Left renal pelvis (tissue), 4 donors: ENCODE results near the gene CFAP410. TPM values are rescaled to one million over a fixed set of nuclear protein-coding genes. Genes with fewer than 3 reads are reported as not detected.
"Not testable (repeated sequence)": the region's sequence is repeated elsewhere in the genome, so short reads cannot be mapped to it uniquely, and the experiment has no call there.

Experiments used
- DNase-seq, 4 donors: peaks; one replicate each; pipeline ENCODE4 v3.0.0-alpha.2; 2013; ENCODE audit warnings: low read depth in 4 of 4, low spot score in 3 of 4
- polyA plus RNA-seq, 4 donors: library from polyadenylated mRNA; unstranded; fragments of 120-200 nt; gene quantifications; one replicate each; pipeline ENCODE4 v1.2.1, GENCODE V29; 2013; ENCODE audit not compliant: insufficient read length in 4 of 4

Gene CFAP410
- polyA plus RNA-seq, 4 donors = 16.7 to 33.2 (median 19.7) TPM

DNA sequence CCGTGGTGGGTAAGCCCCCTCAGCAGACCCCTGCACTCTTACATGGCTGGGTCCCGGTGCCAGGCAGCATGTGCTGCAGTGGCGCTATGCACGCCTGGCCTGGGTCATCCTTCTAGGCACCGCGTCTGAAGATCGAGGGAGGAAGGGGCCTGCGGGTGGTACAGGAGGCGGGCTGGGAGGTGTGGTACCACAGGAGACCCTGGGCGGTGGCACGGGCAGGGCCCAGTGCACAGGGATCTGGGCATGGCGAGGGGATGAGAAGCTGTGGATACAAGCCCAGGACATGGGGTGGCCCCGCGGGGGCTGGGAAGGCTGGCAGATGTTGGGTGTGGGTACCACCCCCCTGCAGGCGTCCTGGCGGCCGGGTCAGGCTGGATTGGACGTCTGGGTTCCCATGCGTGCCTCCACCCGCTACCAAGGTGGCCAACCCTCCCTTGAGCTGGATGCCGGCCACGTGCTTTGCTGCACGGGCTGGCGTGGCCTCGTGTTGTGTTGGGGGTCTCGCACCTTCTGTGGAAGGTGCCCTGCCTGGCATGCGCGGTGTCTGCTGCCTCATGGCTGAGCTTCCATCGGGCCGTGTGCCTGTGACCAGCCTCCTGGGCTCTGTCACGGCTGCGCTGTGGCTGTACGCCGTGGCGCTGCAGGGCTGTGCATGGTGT, 19.7 kb downstream of the CFAP410 start:
- DNase-seq = no peak

- DNase-seq = no peak
Observed at GRCh38 chr21:44318489-44319285, 20.5 kb downstream of the CFAP410 start.

GRCh38 chr21:44317871-44318270, 21.3 kb downstream of the CFAP410 start:
- DNase-seq = no peak

GRCh38 chr21:44317241-44317782, 21.9 kb downstream of the CFAP410 start:
- no peak for DNase-seq

DNA sequence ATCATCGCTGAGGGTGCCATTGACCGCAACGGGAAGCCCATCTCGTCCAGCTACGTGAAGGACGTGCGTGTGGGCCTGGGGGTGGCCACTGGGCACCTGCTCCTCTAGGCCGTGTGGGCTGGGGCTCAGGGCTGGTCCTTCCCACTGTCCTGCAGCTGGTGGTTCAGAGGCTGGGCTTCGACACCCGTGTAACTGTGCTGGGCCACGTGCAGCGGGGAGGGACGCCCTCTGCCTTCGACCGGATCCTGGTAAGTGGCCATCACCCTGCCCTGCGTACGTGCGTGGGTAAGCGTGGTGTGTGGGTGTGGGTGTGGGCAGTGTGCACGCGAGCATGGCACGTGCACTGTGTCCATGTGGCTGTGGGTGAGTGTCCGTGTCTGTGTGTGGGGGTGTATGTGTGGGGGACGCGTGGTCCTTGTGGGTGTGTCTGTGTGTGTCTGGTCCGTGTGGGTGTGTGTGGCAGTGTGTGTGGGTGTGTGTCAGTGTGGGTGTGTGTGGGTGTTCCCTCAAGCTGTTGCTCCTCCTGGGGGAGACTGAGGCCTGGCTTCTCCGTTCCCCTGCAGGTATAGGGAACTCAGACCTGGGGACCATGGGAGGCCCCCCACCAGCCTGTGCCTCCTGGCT, 22.8 kb downstream of the CFAP410 start:
- no peak for DNase-seq

GRCh38 chr21:44315691-44316203, 23.4 kb downstream of the CFAP410 start:
- no peak for DNase-seq

DNA sequence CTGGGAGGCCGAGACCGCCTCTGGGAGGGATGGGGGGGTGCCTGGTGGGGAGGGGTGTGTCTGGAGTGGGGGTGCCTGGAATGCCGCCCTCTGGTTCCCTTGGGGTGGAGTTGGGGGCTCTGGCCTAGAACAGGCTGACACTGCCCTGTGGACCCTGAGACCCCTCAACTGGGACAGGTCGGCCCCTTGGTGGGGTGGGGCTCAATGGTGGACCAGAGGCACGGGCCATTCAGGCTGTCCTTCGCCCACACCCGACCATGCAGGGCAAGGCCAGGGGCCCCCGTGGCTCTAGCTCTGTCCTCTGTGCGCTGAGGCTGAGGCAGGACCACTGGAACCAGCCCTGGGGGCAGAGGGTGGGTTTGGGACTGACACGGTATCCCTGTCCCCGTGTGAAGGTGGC, 24.6 kb downstream of the CFAP410 start:
- DNase-seq = no peak

GRCh38 chr21:44314128-44314527, 25.1 kb downstream of the CFAP410 start:
- no peak for DNase-seq

DNA sequence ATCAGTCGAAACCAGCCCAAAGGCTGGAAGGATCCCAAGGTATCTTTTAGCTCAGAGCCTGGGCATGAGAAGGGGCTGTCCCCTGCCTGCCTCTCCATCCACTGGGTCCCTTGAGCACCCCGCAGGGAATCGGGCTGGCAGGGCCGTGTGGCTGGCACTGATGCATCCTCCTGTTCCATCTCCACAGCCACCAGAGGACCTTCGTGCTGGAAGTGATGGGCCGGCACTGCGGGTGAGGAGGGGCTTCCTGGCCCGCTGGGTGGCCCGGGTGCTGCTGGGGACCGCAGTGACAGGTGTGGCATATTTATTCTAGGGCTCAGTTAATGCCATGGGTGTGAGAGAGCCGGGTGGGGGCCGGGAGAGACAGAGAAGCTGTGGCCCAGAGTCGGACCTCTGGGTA, 25.7 kb downstream of the CFAP410 start:
- DNase-seq = no peak

DNA sequence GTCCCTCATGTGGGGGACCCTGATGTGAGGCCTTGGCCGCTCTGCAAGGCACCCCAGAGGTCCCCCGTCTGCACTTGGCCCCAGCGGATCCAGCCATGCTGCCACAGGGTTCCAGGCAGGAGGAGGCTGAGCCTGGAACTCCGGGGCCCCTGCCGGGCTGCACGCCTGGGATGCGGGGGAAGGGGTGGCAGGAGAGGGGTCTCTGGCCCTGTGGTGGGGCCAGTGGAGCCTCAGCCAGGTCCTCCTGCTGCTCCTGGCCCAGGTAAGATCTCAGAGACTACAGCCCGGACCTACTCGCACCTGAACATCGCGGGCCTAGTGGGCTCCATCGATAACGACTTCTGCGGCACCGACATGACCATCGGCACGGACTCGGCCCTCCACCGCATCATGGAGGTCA, 26.5 kb downstream of the CFAP410 start:
- DNase-seq = no peak

- DNase-seq = no peak
Observed at GRCh38 chr21:44312089-44312488, 27.1 kb downstream of the CFAP410 start.

DNA sequence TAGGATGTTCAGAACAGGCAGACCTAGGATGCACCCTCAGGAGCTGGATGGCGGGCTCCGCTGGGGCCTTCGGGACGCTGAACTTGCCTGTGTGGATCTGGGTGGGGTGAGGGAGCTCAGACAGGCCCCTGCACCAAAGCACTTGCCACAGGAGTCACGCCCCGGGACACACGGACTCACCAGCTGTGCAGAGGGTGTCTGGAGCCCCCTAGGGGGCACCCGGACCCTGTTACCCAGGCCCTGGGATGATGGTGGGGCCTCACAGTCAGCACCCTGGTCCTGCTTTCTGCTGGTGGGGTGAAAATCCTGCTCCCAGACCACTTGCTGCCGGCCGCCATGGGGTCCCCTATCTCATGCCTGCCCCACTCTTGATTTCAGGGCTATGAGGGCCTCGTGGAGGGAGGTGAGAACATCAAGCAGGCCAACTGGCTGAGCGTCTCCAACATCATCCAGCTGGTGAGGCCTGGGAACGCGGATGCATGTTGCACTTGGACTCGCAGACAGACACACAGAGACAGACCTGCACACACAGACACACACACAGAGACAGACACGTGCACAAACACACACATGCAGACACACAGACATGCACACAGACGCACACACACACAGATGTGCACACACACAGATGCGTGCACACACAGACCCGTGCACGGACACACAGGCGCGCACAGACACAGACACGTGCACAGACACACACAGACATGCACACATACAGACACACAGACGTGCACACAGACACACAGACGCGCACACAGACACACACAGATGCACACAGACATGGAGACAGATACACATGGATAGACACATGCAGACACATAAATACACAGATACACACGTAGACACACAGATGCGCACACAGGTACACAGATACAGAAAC, 28.3 kb downstream of the CFAP410 start:
- no peak for DNase-seq

GRCh38 chr21:44306936-44307704, 32.1 kb downstream of the CFAP410 start:
- DNase-seq = no peak

GRCh38 chr21:44305691-44306090, 33.5 kb downstream of the CFAP410 start:
- no peak for DNase-seq

GRCh38 chr21:44304877-44305293, 34.3 kb downstream of the CFAP410 start:
- peak in 1 of 4 donors; percentile 57 for DNase-seq

DNA sequence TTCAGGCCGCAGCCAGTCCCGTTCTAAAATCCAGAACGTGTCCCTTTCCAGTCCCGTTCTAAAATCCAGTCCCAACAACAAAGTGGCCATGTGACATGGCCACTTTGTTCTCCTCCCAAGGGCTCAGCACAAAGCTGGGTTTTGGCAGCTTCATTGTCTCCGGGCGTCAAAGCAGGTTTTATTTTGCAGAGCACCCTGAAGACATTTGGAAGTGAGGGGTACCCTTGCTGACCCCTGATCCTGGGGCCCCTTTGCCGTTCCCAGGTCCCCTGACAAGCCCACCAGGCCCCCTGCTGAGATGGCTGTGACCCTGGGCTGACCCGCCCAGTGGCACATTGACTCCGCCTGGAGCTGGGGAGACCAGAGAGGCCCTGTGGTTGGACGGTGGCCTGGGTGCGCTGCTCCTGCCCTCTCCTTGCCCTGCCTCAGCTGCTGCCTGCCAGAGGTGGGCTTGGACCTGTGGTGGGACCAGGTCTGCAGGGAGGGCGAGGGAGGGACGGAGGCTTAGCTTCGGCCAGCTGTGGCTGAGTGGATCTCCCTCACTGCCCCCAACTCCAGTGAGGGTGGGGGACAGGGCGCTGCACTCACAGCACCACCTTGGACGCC, 35.1 kb downstream of the CFAP410 start:
- no peak for DNase-seq

- no peak for DNase-seq
Observed at GRCh38 chr21:44303490-44303981, 35.7 kb downstream of the CFAP410 start.

DNA sequence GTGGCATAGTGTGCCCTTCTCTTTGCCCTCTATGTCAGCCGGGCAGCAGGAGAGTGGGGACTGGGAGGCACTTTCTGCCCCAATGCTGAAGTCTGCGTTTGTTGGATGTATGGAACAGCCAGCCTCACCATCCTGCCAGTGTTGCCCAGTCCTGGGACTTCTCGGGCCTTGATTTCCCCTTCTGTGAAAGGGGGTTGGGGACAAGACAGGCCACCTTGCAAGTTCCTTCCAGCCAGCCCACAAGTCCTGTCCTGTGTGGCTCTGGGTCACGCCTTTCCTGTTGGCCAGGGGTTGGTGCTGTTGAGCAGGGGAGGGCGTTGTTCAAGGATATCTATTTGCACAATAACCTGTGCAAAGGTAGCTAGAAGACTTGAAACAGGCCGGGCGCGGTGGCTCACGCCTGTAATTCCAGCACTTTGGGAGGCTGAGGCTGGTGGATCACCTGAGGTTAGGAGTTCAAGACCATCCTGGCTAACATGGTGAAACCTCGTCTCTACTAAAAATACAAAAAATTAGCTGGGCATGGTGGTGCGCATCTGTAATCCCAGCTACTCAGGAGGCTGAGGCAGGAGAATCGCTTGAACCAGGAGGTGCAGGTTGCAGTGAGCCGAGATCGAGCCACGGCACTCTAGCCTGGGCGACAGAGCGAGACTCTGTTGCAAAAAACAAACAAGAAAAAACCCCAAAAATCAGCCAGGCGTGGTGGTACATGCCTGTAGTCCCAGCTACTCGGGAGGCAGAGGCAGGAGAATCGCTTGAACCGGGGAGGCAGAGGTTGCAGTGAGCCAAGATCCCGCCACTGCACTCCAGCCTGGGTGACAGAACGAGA, 36.4 kb downstream of the CFAP410 start:
- DNase-seq = not testable (repeated sequence)
